NT2/D1 (cell line): ENCODE measurements around the gene OMD.

Experiments used
- SUZ12 ChIP-seq: IDR thresholded peaks from 2 replicates; pipeline ENCODE4 v1.6.1; 2011; ENCODE audit not compliant: insufficient read length, insufficient read depth; ENCODE audit errors: extremely low read depth
- YY1 ChIP-seq: IDR thresholded peaks from 2 replicates; pipeline ENCODE4 v1.6.1; 2011; ENCODE audit not compliant: insufficient read length, insufficient read depth
- ZNF274 ChIP-seq: IDR thresholded peaks from 2 replicates; pipeline ENCODE4 v1.6.1; 2011; ENCODE audit warnings: mild to moderate bottlenecking, low read depth, low read length

GRCh38 chr9:92444841-92445240 lies 20.6 kb upstream of the OMD start:
- TF ChIP-seq YY1: no peak
- no peak for TF ChIP-seq ZNF274
- no peak for TF ChIP-seq SUZ12
